Gastroesophageal sphincter (tissue), 4 donors: Measurements from ENCODE around the gene SLC6A3. TPM values are rescaled to one million over a fixed set of nuclear protein-coding genes. Genes with fewer than 3 reads are reported as not detected.
"Not testable (repeated sequence)": the region's sequence is repeated elsewhere in the genome, so short reads cannot be mapped to it uniquely, and the experiment has no call there.

ENCODE experiments used
- ATAC-seq: fragments of 150-250 bp; one replicate; pipeline ENCODE4 v1.9.1; 2016; ENCODE audit warnings: mild to moderate bottlenecking, moderate library complexity
- H3K27ac ChIP-seq, 4 donors: fragments of 200-600 bp; sonication (generic) in 3 of 4; 1 replicate in 3 of 4; 2 replicates in 1 of 4; pipeline ENCODE4 v1.5.1; 2016 to 2019
- H3K27me3 ChIP-seq: fragments of 200-600 bp; sonication (generic); one replicate; pipeline ENCODE4 v1.5.1; 2019
- H3K36me3 ChIP-seq, 2 donors: fragments of 200-600 bp; sonication (generic); one replicate each; pipeline ENCODE4 v1.5.1; 2019; ENCODE audit warnings: control low read depth in 1 of 2
- H3K4me1 ChIP-seq, 3 donors: fragments of 200-600 bp; sonication (generic); 1 replicate in 2 of 3; 2 replicates in 1 of 3; pipeline ENCODE4 v1.5.1; 2016 to 2019; ENCODE audit warnings: control low read depth in 2 of 3
- H3K4me3 ChIP-seq, 2 donors: fragments of 200-600 bp; sonication (generic); one replicate each; pipeline ENCODE4 v1.5.1; 2019; ENCODE audit warnings: mild to moderate bottlenecking in 1 of 2, moderate library complexity in 1 of 2
- H3K9me3 ChIP-seq, 3 donors: fragments of 200-600 bp; sonication (generic); one replicate each; pipeline ENCODE4 v1.5.1; 2017 to 2019; ENCODE audit warnings: control low read depth in 2 of 3
- CTCF ChIP-seq, 4 experiments: fragments of 200-600 bp in 2 of 4; fragments of 450-650 bp in 2 of 4; sonication (generic) in 1 of 4; IDR thresholded peaks; one replicate each; pipeline ENCODE4 v1.5.1; 2017 to 2019; ENCODE audit warnings: antibody characterized with exemption in 4 of 4, mild to moderate bottlenecking in 2 of 4, moderate library complexity in 2 of 4
- EP300 ChIP-seq: sonication (generic); formaldehyde crosslinking; IDR thresholded peaks from one replicate; pipeline ENCODE4 v1.6.1; 2017; ENCODE audit warnings: antibody characterized with exemption, mild to moderate bottlenecking
- POLR2A ChIP-seq, 2 donors: fragments of 450-650 bp; IDR thresholded peaks; one replicate each; pipeline ENCODE4 v1.6.1; 2017; ENCODE audit warnings: antibody characterized with exemption in 2 of 2, mild to moderate bottlenecking in 2 of 2, moderate library complexity in 1 of 2
- POLR2AphosphoS5 ChIP-seq: sonication (generic); formaldehyde crosslinking; IDR thresholded peaks from one replicate; pipeline ENCODE4 v1.6.1; 2017; ENCODE audit warnings: antibody characterized with exemption
- WGBS, 2 donors: methylation state at CpG; one replicate each; pipeline ENCODE4 v1.1.5; 2018; ENCODE audit warnings: low coverage in 1 of 2; 5-methylcytosine and 5-hydroxymethylcytosine counted together
- total RNA-seq, 4 donors: library from RNA; depleted of rRNA; stranded (reverse); fragments of >200 nt; gene quantifications; one replicate each; pipeline ENCODE4 v1.1.0, GENCODE V29; 2016

SLC6A3 gene
- total RNA-seq, 4 donors from 2014 or later: not detected

GRCh38 chr5:1429496-1429895 is 15.7 kb downstream of the SLC6A3 start:
- ATAC-seq: no peak
- TF ChIP-seq POLR2A (IDR thresholded peaks at IDR 0.05) (no peak), POLR2AphosphoS5 (no peak), EP300 (no peak), CTCF (IDR thresholded peaks at IDR 0.05) (no peak)
- whole genome bisulfite sequencing, 2 donors: 97 to 100% methylated on average over 4 to 5 of the region's 5 CpGs
- no peak overlapping the region for H3K4me3 ChIP-seq
- H3K36me3 ChIP-seq: no peaks in the 10 kb centered on the region
- no peaks in the 10 kb centered on the region for H3K4me1 ChIP-seq
- H3K9me3 ChIP-seq: peaks cover 0 to 82% (median 0%) of the 10 kb centered on the region in 3 donors
- H3K27me3 ChIP-seq: peaks cover 5% of the 10 kb centered on the region
- H3K27ac ChIP-seq: no peak overlapping the region

- Histone ChIP-seq H3K27me3 (peaks cover 9% of the 10 kb centered on the region), H3K27ac (no peak overlapping the region), H3K9me3 (peaks cover 0 to 84% (median 0%) of the 10 kb centered on the region in 3 donors), H3K4me3 (no peak overlapping the region), H3K36me3 (no peaks in the 10 kb centered on the region), H3K4me1 (no peaks in the 10 kb centered on the region)
- TF ChIP-seq CTCF (IDR thresholded peaks at IDR 0.05): no peak
- no peak for TF ChIP-seq EP300
- no peak for TF ChIP-seq POLR2AphosphoS5
- no peak for TF ChIP-seq POLR2A (IDR thresholded peaks at IDR 0.05)
- WGBS, 2 donors: 71 to 78% methylated on average over 4 to 5 of the region's 7 CpGs
- no peak for ATAC-seq
Measured at GRCh38 chr5:1429066-1429465, 16.2 kb downstream of the SLC6A3 start.

GRCh38 chr5:1428107-1428506 is 17.1 kb downstream of the SLC6A3 start:
- Histone ChIP-seq H3K9me3 (peaks cover 0 to 78% (median 0%) of the 10 kb centered on the region in 3 donors), H3K36me3 (no peaks in the 10 kb centered on the region), H3K27me3 (peaks cover 19% of the 10 kb centered on the region), H3K27ac (no peak overlapping the region), H3K4me3 (no peak overlapping the region), H3K4me1 (no peaks in the 10 kb centered on the region)
- no peak for ATAC-seq
- 71 to 89% methylated on average over 1 of the region's 1 CpG for WGBS, 2 donors
- TF ChIP-seq CTCF (IDR thresholded peaks at IDR 0.05): no peak
- no peak for TF ChIP-seq EP300

- H3K27ac ChIP-seq: no peak overlapping the region
- H3K36me3 ChIP-seq: no peaks in the 10 kb centered on the region
- no peak overlapping the region for H3K4me3 ChIP-seq
- ATAC-seq: no peak
- H3K4me1 ChIP-seq: no peaks in the 10 kb centered on the region
- peaks cover 42% of the 10 kb centered on the region for H3K27me3 ChIP-seq
- 80 to 92% methylated on average over 1 to 7 of the region's 9 CpGs for WGBS, 2 donors
- peaks cover 0 to 56% (median 0%) of the 10 kb centered on the region in 3 donors for H3K9me3 ChIP-seq
- TF ChIP-seq POLR2AphosphoS5 (no peak), CTCF (IDR thresholded peaks at IDR 0.05) (no peak), EP300 (no peak), POLR2A (IDR thresholded peaks at IDR 0.05) (no peak)
Measured at GRCh38 chr5:1424716-1425115, 20.5 kb downstream of the SLC6A3 start.

GRCh38 chr5:1423901-1424603 is 21.2 kb downstream of the SLC6A3 start:
- peaks cover 0 to 49% (median 0%) of the 10 kb centered on the region in 3 donors for H3K9me3 ChIP-seq
- no peaks in the 10 kb centered on the region for H3K4me1 ChIP-seq
- no peaks in the 10 kb centered on the region for H3K36me3 ChIP-seq
- H3K27ac ChIP-seq: no peak overlapping the region
- TF ChIP-seq POLR2AphosphoS5: no peak
- no peak for TF ChIP-seq POLR2A (IDR thresholded peaks at IDR 0.05)
- no peak for TF ChIP-seq EP300
- no peak for TF ChIP-seq CTCF (IDR thresholded peaks at IDR 0.05)
- no peak for ATAC-seq
- no peak overlapping the region for H3K4me3 ChIP-seq
- 64 to 69% methylated on average over 9 to 17 of the region's 19 CpGs for WGBS, 2 donors
- peaks cover 42% of the 10 kb centered on the region for H3K27me3 ChIP-seq

- ATAC-seq, H3K27ac ChIP-seq, H3K4me1 ChIP-seq, H3K36me3 ChIP-seq, H3K4me3 ChIP-seq: not testable (repeated sequence)
- Histone ChIP-seq H3K27me3 (peaks cover 42% of the 10 kb centered on the region), H3K9me3 (peaks cover 0 to 34% (median 0%) of the 10 kb centered on the region in 3 donors)
- no CpG with 5 or more reads among the region's 13 CpGs for WGBS, 2 donors
Measured at GRCh38 chr5:1422522-1422921, 22.7 kb downstream of the SLC6A3 start.
